Mucosa of gallbladder (tissue), 1 donor: ENCODE measurements around the gene WDR1. TPM values are rescaled to one million over a fixed set of nuclear protein-coding genes. Genes with fewer than 3 reads are reported as not detected.

ENCODE experiments used
- DNase-seq: peaks from one replicate; pipeline ENCODE4 v3.0.0-alpha.2; 2020; ENCODE audit warnings: low spot score
- total RNA-seq: library from RNA; stranded (reverse); gene quantifications from one replicate; pipeline ENCODE4 v1.2.1, GENCODE V29; 2021
- donor health status: DM: no; HTN: no; CAD: no.

The WDR1 gene
- 297 TPM for total RNA-seq

GRCh38 chr4:10116569-10117358 is at the start of gene WDR1:
WDR1 (minus strand) TSS chr4:10116799; CDS start chr4:10116666, 133 bp downstream.
- DNase-seq, result peak; percentile 98

GRCh38 chr4:10164877-10165283 is 48.3 kb upstream of the WDR1 start:
- DNase-seq, result no peak

GRCh38 chr4:10163296-10163695 is 46.7 kb upstream of the WDR1 start:
- no peak for DNase-seq

DNA sequence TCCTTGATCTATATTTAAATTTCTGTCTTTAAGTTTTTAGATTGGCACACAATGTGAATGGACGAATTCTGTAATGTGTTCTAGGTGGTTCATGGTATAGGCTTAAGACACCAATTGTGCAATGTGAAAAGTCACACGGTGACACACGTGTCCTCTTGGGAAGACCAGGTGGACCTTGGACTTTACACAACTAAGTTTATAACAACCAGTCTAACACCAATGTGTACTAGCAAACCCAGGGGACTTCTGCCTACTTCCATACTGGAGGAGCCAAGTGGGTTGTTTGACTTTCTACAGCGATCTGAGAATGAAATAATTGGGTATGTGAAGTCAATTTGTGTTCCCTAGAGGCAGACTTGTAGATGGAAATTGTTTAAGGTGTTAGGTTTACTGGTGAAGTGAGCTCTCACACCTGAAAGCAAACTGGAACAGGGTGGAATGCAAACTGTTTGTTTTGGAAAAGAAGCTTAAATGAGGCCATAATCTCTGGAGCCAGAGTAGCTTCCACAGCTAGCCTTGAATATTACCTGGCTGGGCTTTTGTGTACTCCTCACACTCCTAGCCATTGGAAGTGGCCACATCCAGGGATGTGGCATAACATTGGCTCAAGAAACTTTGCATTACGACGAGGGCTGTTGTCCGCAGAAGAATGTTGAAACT is 45.9 kb upstream of the WDR1 start:
- DNase-seq, result peak; percentile 26

DNA sequence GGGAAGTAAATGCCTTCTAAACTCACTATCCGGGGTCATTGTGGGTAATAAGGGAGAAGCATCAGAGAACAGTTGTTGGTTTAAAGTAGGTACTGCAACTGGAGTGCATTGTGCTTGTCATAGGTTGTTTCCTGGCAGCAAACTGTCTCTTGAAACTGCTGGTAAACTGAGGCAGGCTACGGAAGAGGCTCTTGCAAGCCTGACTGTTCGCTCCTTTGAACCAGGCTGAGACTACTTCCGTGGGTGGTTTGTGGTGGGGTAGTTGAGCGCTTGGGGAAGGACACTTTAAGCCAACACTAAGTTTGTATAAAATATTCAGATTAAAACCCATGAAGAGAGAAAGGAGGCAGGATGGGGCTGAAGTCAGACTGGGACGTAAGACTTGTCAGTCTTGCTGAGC is 45.2 kb upstream of the WDR1 start:
- DNase-seq, result no peak

- no peak for DNase-seq
Measured at GRCh38 chr4:10161146-10161545, 44.5 kb upstream of the WDR1 start.

- no peak for DNase-seq
Measured at GRCh38 chr4:10160281-10160856, 43.8 kb upstream of the WDR1 start.

GRCh38 chr4:10159671-10160070 is 43.1 kb upstream of the WDR1 start:
- no peak for DNase-seq

DNA sequence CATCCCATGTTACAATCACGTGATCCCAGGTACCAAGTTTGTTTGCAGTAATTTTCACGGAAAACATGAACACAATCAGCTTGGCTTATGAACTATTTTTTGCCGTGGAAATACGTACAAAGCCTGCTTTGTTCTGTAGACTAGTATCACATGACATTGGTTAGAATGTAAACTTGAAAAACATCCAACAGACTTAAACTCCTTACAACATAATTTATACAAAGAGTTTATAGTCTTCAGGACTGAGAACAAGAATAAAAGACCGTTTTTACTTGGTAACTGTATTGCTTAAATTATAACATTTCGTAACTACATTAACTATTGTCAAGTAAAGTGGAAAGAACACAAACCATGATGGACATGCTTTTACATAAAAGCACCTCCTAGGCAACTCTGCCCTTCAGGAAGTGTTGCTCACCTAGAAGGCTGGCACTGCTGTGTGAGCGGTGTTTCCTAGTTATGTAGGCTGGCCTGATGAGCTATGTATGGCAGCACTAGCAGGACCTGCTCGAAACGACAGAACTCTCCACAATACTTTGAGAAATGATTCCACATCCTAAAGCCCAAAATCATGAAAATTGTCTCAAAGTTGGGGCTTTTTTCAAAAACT is 41.8 kb upstream of the WDR1 start:
- DNase-seq, result no peak

GRCh38 chr4:10157478-10158332 is 41.1 kb upstream of the WDR1 start:
- peak; percentile 51 for DNase-seq

DNA sequence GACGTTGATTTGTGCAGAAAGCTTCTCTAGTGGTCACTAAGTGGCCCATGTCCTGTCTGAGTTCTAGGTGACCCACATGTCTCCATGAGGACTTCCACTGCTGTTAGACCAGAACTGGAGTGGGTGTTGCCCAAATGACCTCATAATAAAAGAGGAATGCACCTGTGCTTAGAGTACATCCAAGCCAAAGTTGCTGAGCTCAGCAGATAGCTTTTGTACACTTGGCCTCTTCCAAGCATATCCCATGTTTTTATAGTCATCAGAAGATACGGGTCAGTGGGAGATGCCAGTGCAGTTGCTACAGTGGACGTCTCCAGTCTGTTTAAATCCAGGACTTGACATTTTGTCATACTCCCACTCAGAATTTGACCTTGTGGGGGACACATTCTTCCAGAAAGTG is 37.6 kb upstream of the WDR1 start:
- DNase-seq, result no peak

DNA sequence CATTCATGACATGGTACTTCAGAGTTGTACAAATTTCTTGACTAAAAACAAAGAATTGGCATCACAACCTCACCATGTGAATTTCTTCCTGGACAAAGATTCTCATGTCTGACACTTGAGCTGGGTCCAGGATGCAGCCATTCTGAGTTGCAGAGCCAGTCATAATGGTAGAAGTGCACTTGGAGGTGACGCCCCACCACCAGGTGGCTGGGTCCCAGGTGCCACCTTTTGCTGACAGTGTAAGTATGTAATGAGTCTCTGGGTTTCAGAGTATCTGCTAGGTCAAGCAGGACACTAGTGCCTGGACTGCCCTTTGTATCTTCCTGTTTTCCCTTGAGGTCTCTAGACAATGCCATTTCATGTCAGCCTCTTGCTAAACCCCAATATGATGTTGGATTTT is 36.6 kb upstream of the WDR1 start:
- DNase-seq, result no peak

DNA sequence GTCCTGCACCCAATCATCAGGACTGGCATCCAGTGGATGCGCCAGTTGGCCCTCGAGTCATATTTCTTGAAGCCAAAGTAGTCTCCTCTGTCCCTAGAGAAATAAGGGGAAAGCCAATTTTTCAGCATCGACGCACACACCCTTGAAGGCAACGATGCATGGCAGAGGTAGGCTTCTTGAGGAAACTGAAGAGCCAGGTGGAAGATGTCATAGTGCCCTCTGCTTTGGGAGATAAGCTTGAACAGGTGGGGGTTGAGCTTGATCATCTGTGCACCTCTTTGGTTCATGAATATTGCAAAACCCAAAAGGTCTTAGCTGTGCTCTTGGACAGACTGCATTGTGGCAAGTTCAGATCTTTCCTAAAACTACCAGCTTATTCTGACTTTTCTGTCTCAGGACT is 34.6 kb upstream of the WDR1 start:
- no peak for DNase-seq

- DNase-seq, result no peak
Measured at GRCh38 chr4:10144966-10145365, 28.4 kb upstream of the WDR1 start.

DNA sequence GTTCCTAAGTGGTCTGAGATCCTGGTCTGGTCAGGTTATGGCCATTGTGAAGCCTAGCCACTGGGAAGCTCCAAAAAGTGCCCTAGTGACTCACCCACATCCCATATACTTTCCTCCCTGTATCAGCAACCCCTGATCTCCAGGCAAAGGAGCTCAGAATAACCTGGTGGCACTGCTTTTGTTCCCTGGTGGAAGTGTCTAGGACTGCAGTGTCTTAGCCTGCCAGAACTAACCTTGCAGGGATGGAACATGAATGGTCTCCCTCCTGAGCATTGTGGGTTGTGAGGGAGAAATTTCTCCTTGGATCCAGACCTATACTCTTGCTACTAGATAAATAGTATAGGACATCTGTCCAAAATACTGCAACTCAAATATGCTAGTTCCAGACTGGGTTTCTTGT is 27.9 kb upstream of the WDR1 start:
- no peak for DNase-seq

DNA sequence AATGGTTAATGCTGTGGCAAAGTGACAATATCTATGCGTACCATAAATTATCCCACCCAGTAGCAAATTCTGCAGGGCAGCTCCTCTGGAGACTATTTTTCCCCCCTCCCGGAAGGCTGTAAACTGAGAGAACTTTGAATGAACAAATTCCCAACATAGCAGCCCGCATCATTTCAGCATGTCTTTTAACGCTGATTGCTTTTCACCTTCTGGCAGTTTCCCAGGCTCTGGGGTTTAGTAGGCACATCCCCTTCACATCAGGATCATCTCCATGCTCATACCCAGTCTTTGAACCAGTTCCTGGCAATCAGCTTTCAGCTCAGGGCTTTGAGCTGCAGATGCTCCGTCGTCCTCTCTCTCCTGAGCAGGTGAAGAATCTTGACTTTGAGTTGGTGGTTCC is 26.6 kb upstream of the WDR1 start:
- no peak for DNase-seq

DNA sequence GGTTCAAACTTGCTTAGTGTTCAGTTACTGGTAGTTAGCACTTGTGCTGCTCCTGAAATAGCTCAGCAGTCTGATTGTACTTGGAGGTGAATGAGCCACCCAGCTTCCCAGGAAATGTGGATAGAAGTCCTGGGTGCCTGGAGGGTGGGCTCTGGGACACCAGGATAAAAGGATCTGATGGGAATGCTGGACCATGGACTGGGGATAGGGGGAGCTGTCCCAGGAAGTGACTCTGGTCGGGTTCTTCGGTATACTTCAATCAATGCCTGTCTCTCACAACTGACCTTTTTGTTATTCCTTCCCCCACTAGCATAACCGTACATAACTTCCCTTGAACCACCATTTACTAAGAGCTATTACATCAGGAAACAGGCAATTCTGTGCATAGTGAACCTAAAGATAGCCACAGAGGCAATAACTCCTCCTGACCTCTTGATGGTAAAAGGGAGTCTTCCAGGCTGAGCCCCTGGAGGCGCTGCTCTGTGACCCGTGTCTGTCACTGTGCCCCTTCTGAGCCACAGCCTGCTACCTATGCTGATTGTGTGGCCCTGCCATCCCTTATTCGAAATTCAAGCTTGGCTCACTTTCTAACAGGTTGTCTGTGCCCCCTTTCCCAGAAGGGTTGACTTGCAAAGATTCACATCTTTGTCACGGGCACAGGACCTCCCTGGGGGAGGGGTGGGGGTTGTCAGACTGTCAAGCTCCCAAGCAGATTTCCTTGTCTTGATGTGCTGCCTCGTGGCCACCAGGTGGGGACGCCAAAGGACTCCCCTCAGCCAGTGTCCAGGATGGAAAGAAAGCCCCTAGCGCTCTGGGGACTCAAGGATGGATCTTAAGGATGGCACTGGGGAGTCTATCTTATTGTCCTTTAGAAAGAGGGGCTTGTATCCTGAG is 24.5 kb upstream of the WDR1 start:
- DNase-seq, result no peak

DNA sequence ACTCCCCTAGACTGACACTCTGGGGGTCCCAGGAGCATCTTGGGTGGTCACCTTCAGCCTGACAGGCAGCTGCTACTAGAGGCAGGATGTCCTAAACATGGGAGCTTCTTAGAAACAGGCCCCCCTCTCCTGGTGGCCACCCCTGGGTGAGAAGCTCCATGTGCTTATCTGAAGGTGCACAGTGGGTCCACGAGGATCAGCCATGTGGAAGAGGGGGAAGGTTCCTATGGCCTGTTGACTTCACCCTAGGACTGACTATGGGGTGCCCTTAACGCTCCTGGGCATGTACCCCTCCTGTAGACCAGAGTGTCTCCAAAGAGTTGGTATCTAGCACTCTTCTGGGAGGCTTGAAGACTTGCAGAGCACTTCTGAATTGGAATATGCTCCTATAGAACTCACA is 22.9 kb upstream of the WDR1 start:
- no peak for DNase-seq

GRCh38 chr4:10135260-10135659 is 18.7 kb upstream of the WDR1 start:
- no peak for DNase-seq

DNA sequence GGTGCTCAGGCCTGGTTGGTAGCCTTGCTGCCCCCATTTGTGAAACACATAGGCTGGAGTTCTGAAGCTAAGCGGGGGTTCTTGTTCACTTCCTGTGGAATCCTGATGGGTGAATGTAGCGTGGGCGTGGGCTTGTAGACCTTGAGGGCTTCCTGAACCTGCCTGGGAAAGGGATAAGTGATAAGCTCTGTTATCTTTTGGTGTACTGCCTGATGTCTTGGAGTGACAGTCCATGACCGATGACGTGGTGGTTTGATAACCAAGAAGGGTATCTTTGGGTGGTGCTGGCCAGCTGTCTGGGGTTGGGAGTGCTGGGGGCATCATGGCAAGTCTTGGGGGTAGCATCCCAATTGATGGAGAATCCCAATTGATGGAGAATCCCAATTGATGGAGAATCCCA is 17.5 kb upstream of the WDR1 start:
- DNase-seq, result no peak

DNA sequence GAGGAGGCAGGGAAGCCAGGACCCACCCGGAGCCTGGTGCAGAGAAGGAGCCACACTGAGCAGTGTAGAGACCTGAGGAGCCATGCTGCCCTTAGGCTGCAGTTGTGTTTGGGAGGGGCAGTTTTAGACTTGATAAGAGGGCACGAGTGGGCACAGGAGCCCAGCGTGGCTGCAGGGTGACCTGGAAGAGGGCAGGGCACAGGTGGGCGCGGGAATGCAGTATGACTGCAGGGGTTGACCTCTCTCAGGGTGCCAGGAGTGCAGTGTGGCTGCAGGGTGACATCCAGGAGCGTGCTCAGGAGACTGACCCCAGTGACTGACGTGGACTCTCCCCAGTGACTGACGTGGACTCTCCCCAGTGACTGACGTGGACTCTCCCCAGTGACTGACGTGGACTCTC is 14.6 kb upstream of the WDR1 start:
- no peak for DNase-seq
